EH (cell line): ENCODE results near the gene TNS3.

ENCODE experiments used
- DNase-seq: peaks from one replicate; pipeline ENCODE4 v3.0.0-alpha.2; 2015; ENCODE audit warnings: low read depth

The TNS3 gene

DNA sequence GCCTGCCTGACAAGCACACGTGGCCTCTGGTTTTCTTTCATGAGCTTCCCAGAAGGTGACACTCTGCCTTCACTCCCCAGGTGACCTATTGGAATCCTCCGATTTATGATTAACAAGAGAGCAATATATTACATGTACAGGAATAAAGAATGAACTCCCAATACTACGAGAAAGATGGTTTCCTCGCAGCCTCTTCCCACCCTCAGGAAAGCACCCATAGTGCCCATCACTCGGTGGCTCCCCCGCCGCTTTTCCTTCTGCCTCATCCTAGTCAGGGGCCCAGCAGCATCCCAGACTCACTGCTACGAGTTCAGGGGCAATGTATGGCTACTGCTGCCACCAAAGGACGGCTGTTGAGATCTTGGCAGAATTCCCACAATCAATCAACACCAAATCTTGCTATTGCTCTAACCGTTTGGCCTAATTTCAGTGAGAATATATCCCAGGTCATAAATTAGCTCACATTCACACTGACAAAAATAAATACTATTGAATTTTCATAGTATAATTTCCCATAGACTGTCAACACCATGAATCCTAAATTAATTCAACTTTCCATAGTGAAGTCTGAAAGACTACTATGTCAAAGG lies 196.3 kb downstream of the TNS3 start:
- DNase-seq, result no peak

GRCh38 chr7:47384755-47385535 lies 197.0 kb downstream of the TNS3 start:
- DNase-seq, result no peak

- no peak for DNase-seq
Measured at GRCh38 chr7:47383696-47384445, 198.0 kb downstream of the TNS3 start.

DNA sequence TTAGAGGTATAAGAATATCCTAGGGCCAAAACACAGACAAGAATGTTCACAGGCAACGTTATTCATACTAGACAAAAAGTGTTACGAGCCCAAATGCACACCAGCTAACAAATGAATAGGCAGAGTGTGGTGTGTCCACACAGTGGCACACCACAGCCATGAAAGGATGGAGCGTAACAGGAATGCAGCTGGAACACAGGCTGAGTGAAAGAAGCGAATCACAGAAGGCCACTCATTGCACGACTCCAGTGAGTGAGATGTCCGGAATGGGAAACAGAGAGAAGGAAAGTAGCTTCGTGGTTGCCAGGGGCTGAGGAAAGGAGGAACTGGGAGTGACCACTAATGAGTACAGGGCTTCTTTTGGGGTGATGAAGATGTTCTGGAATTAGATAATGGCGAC lies 198.8 kb downstream of the TNS3 start:
- peak; percentile 85 for DNase-seq

GRCh38 chr7:47382200-47382599 lies 199.7 kb downstream of the TNS3 start:
- no peak for DNase-seq

GRCh38 chr7:47381134-47381495 lies 200.8 kb downstream of the TNS3 start:
- no peak for DNase-seq

DNA sequence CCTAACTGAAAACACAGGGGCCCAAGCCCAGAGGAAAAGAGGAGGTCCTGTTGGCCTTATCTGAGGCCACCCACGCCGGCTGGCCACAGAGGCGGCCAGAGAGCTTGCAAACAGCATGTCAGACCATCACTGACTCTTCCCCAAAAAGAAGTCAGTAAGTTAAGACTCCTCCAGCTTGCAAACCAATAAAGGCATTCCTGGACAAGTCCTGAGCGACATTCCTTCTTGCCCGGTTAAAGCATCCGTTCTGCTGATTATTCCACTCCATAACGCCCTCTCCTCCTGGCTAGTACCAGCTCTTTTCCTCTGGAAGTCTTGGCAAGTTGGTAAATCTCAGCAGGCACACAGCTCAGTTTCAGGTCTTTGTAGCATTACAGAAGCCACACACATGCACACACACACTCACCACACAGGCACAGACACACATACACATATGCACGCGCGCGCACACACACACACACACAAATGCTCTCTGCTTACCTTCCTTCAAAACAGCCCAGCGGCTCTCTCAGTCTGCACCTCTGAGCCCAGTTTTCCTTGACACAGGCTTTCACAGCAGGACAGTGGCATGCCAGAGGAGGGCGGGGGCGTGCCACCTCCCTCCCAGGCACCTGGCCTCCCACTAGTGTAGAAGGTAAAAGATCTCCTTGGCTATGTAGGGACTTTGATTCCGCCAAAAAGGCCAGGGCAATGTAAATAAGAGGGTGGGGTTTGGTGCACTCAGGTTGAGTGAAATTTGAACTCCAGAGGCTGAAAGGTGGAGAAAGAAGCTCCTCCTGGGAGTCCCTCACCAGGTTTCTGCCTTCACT lies 201.4 kb downstream of the TNS3 start:
- DNase-seq, result peak; percentile 47

- peak; percentile 85 for DNase-seq
Measured at GRCh38 chr7:47379629-47380324, 202.1 kb downstream of the TNS3 start.

GRCh38 chr7:47378728-47379395 lies 203.0 kb downstream of the TNS3 start:
- no peak for DNase-seq

- DNase-seq, result no peak
Measured at GRCh38 chr7:47377741-47378140, 204.2 kb downstream of the TNS3 start.

DNA sequence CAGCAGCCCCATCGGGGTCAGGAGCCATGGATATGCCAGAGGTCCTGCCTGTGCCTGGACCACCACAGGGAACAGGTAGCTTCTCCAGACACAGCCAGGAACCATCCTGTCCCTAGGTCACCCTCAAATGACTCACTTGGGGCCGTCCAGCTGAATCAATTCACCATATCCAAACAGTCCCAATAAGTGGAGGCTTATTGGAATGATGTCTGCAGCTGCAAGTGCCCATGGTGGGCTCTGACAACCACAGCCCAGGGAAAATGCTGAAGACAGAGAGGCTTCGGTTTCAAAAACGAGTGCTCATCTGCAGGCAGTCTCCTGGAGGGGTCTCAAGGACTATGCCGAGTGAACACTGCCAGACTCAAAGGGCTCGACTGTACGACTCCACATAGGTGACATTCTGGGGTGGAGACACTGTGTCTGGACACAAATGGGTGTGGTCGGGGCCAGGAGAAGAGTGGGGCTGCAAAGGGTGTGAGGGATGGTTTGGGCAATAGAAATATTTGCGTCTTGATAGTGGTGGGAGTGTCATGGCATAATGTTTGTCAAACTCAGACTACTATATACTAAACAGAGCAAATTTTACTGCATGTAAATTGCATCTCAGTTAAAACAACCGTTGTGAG lies 204.8 kb downstream of the TNS3 start:
- DNase-seq, result no peak

DNA sequence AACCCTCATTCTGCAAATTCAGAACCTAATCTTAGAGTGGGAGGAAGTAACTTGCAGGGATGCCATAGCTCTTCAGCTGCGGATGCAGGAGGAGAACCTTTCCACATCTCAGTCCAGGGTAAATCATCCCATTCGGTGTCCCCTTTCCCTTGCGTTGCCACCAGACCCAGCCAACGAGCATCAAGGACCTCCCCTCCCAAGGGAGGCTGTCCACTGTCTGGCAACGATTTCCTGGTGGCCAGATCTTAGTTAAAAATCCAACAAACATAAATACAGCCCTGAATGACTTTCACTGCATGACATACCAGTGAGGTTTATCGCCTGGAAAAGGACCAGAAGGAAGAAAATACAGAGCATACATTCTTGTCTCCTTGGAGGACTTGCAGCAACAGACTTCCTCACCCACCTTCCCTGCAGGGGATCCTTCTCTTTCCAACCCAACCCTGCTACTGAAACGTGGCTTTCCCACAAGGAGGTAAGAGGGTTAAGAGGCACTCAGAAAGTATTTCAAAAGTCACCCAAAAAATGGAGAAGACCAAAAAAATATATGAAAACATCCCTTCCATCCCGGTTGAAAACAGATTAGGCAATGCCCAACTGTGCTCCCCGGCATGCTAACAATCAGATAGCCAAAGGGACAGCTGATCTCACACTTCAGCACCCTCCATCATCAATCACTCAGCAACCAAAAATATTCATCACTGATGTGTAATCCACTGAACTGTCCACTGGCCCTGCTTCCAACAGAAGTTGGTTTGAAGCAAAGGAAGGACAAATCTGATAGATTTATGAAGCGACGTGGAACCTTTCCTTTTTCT lies 206.6 kb downstream of the TNS3 start:
- peak; percentile 80 for DNase-seq

GRCh38 chr7:47374538-47374937 lies 207.4 kb downstream of the TNS3 start:
- no peak for DNase-seq

DNA sequence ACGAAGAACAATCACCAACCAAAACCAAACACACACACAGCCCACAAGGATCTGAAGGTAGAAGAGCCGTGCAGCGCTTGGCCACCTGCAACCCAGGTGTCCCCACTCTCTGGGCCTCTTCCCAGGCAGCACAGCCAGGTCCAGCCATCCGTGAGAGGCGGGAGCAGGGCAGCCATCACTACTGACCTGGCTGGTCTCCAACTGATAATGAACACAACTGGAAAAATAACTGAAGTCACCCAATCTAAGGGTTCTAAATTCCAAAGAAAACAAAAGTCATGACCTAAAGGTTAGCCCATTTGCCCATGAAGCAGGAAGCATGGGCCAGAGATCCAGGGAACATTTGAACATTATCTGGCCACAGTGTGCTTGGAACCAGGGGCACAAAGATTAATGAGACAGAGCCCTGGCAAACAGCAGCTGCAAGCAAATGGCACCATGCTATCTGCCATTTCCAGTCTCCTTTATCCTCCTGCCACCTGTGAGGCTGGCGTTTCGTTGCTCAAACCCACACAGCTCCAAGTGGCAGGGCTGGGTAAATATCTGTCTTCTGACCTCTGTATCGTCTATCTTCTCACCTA lies 207.9 kb downstream of the TNS3 start:
- DNase-seq, result no peak

DNA sequence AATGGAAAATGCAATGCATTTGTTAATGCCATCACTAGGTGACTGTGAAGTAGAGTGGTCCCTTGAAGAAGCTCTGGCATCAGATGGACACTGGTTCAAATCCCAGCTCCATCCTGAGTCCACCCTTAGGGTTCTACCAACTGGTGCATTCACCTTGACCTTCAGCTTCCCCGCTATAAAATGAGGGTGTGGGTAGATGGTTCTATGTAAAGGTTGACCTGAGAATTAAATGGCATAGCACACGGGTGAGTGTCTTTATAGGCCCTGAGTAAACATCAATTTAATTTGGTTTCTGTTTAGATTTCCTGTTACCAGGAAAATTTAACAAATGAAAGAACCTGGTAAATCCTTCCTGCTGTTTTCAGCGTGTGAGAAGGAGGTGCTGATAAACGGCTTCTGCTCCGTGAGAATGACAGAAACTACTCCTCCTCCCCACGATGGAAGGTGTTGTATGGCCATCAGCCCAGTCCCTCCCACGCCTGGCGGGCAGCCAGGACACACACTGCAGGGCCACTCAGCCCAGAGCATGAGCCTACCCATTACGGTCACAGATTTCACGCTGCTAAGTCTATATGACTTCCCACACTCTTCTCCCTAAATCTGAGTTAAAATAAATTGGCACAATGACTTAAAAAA lies 210.1 kb downstream of the TNS3 start:
- DNase-seq, result peak; percentile 27

GRCh38 chr7:47371317-47371716 lies 210.6 kb downstream of the TNS3 start:
- DNase-seq, result no peak

- no peak for DNase-seq
Measured at GRCh38 chr7:47370461-47371042, 211.4 kb downstream of the TNS3 start.

DNA sequence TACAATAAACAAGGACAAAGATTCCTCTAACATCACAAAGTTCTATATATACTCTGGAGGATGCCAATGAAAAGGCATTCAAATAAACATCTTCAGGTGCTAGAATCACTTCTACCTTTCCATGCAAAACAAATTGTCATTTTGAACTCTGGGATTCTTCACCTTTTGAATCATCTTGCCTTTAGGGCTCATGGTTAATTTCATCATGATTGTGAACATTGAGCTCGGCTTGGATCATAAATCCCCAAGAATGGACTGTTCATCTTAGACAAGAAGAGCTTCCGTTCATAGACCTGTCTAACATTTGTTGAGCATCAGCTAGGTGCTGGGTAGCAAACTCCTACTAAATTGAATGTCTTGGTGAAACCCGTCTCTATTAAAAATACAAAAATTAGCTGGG lies 212.2 kb downstream of the TNS3 start:
- no peak for DNase-seq
